Activated T-helper 1 cell treated with anti-CD3 and anti-CD28 coated beads, Interleukin-2, amount 50 U/mL, for 16 hours (primary cell): ENCODE results near the gene CYGB.

Source experiments
- DNase-seq, 2 donors: peaks; one replicate each; pipeline ENCODE4 v3.0.0-alpha.2; 2020; ENCODE audit warnings: low read depth in 1 of 2, low spot score in 1 of 2

The CYGB gene

DNA sequence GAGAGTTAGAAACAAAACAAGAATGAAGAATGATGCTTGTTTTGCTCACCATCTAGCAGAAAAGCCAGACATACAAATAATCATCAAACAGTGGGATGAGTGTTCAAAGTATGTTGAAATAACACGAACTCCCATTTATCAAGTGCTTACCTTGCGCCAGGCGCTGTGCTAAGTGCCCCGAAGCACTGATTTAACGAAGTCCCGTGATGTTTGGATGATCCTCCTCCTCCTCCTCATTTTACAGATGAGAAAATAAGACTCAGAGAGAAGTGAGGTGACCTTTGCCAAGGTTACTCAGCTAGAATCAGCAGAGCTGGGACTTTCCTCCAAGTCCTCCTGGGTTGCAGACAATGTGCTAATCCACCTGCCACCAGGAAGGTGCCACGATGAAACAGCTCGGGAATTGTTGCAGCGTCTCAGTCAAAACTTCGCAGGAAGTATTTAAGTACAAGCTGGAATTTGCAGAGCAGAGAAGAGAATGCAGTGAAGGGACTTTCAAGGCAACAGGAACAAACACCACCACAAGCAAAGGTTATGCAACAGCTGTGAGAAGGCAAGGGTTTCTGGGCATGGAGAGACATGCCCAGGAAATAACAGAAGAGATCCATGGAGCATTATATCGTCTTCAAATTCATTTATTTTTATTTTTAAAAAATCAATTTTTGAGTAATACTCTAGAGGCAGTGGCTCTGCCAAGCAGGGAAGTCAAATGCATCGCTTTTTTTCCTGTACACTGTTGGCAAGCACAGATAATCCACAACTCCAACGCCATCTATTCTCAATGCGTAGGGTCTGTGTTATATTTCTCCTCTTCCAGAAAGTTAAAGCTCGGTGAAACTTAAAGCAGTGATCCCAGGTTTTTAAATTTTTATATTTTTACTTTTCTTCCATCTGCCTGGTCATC is 13.5 kb upstream of the CYGB start:
- no peak for DNase-seq

DNA sequence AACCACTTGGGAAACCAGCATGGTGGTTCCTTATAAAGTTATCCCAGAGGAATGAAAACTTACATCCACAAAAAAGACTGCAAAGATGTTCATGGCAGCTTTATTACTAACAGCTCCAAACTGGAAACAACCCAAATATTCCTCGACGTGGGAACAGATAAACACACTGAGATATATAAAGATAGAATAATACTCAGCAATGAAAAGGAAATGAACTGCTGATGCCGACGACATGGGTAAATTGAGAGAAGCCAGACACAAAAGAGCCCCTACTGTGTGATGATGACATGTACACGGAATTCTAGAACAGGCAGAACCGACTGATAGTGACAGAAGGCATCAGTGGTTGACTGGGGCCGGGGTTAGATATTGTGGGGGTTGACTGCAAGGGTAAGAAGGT is 12.0 kb upstream of the CYGB start:
- no peak for DNase-seq

DNA sequence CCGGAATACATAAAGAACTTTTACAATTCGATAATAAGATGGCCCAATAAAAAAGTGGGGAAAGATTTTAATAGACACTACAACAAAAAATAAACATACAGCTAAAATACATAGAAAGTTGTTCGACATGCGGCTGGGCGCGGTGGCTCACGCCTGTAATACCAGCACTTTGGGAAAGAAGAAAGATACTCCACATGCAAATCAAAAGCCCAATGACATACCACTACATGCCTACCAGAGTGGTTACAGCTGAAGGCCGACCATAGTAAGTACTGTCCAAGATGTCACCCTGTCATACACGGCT is 11.7 kb upstream of the CYGB start:
- no peak for DNase-seq

DNA sequence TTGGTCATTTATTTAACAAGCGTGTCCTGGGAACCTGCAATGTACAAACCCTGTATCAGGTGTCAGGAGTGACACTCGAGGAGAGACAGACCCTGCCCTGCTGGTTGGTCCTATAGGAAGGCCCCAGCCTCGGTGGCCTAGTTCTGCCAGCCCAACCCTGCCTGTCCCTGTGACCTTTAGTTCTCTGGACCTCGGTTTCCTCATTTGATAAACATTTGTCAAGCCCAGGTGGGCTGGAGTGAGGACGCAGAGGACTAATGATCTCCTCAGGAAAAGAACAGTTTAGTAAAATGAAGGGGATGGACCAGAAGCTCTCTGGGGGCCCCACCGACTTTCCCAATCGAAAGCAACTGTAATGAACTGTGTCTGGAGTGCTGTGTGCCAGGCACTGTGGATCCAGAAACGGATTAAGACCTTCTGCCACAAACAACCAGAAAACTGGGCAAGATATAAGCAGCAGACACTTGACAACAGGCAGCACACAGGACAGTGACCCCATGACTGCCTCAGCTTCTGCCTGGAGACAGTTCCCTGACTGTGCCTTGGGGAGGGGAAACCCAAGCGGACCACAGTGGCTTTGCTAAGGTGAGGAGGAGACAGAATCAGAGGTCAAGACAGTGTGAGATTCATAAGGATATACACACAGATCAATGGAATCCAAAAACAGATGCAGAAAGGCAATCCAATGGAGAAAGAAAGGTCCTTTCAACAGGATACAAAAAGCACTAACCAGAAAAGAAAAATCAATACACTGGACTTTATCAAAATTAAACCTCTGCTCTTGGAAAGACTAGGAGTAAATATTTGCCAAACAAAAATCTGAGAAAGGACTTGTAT is 11.1 kb upstream of the CYGB start:
- DNase-seq: no peak

DNA sequence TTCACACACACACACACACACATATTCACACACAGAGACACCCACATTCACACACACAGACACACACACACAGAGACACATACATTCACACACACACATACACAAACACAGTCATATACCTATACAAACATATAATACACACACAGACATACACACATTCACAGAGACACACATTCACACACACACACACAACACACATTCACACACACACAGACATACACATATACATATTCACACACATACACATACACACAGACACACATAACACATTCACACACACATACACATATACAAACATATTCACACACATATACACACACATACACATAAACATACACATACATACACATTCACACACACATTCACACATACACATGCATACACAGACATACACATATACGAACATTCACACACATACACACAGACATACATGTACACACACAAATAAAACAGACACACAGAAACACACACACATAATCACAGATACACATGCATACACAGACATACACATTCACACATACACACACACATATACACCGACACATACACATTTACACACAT is 10.2 kb upstream of the CYGB start:
- DNase-seq: no peak

DNA sequence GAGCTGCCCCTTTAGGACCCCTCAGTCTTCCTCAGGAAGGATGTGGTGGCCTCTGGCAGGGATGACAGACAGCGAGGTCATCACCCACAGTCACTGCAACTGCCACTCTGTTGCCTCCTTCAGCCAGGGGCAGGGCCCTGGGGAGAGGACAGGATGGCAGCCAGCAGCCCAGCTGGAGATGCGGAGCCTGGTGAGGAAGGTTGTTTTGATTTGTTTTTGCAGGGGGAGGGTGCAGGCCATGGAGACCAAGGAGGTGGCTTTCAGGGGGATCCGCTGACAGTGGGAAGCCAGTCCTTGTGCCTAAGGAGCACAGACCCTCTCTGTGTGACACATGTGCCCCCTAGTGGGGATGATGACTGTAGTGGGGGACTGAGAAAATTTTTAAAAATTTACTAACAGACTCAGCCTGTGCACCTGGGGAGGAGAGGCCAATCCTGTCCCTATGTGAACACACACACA is 9.7 kb upstream of the CYGB start:
- DNase-seq: no peak

DNA sequence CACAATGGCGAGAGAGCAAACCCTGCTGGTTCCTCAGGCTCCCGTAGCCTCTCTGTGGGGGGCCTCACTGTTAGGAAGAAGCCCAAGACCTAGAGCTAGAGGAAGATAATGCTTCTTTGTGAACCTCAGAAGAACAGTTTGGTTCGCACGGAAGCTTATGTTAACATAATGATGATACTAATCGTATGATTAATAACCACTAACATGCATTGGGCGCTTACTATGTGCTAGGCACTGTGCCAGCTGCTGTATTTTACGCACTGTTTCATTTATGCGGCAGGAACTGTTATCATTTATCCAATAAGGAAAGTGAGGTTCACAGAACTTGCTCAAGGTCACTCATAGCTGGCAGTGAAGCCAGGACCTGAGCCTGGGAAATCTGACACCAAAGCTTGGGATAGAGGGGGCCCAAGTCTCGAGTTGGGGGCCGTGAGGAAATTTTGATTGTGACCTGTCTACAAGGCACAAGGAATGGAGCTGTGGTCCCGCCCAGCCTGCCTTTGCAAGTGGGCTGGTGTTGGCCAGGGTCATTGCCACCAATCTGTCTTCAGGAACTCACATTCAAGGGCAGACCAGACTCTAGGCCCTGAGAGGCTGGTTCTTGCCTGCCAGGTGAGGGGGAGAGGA is 9.2 kb upstream of the CYGB start:
- DNase-seq: no peak

DNA sequence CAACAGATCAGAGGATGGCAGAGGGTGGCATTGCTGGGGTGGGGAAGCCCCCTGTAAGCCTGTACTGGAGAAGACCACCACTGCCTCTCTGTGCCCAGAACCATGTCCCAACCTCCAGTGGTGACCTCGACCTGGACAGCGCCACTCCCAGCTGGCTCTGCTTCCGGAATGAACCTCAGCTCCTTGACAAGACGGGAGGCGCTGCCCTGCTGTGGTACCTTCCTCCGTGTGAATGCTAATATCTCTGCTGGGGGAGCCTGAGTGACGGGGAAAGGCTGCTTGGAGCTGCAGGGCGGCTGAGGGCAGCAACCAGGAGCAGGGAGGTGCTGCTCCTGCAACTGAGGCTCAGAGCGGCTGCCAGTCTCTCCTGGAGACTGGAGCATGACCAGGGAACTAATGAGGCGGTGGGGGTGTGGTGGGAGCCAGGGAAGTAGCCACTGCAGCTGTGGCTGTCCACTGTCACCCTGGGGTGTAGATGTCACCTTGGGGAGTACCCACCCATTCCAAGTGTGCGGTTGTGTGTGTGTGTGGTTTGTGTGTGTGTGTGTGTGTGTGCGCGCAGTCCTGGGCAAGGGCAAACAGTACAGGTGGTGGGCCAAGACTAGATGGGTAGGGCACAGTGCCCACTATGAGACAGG is 8.5 kb upstream of the CYGB start:
- no peak for DNase-seq

DNA sequence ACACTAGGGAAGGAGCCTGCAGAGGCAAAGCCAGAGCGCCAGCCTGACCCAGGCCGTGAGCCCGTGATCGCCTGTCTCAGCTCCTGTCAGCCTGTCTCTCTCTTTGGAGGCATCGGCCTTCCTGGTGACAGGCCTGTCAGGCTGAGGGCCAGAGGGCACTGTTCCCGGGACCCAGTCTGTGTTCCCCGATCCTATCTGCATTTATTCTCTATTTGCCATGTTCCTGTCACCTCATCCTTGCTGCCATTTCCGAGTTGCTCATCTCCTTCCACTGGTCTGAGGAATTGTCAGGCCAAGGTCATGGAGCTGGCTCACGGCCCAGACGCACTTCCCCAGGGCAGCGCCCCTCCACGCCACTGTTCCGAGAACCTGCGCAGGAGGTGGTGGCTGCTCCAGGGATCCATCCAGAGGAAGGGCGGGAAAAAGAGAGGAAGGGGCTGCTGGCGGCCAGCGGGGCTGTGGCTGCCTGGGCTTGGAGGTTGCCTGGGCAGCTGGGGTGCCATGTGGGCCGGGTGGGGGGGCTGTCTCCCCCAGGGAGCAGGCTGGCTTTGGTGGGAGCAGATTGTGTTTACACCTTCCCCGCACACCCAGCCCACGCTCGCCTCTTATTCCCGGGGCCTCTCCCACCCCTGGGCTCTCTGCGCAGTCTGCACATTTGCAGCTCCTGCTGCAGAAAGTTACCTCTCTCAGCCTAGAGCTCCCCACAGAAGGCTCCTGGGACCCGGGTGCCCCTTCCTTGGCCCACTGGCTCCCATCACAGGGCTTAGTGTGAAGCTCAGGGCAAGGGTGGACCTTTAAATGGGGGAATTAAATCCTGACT is 7.2 kb upstream of the CYGB start:
- DNase-seq: no peak

DNA sequence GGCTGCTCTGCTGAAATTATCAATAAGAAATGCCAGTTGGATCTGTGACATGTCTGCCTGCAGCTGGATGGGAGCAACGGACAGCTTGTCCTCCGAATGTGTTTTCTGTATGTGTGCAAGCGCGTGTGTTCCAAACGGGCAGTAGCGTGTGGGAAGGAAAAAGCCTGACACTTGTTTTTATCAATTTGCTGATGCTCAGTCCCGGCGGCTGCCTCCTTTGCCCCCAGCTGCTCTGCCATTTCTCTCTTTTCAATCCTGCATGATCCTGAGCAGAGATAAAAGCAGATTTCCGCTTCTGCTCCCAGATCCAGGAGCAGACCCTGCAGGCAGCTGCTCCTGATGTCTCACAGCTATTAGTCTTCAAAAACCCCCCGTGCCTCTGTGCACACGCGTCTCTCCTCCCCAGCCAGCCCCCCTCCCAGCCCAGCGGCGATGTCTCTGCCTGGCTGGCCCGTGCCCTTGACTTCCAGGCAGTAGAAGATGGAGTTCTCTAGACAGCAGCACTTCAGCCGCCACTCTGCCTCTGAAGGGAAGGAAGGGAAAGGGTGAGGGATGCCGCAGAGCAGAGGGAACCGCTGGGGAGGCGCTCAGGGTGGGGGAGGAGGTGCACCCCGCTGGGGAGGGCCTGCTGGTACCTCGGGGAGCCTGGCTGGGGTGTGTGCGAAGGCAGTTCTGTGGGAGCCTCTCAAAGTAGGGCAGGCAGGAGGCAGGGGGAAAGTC is 6.5 kb upstream of the CYGB start:
- DNase-seq: no peak

DNA sequence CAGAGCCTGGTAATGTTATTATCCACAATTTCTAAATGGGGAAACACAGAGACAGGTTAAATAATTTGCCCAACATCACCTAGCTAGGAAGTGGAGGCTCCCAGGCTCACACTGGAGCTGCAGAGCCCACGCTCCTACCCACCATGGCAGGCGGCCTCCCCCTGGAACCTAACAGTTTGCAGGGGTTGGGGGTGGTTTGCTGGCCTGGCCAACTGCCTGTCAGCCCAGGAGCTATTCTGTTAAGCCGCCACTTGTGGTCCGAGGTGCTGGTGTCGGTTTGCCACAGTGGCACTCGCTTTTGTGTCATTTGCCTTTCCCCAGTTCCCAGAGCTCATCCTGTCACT is 5.9 kb upstream of the CYGB start:
- DNase-seq: no peak

DNA sequence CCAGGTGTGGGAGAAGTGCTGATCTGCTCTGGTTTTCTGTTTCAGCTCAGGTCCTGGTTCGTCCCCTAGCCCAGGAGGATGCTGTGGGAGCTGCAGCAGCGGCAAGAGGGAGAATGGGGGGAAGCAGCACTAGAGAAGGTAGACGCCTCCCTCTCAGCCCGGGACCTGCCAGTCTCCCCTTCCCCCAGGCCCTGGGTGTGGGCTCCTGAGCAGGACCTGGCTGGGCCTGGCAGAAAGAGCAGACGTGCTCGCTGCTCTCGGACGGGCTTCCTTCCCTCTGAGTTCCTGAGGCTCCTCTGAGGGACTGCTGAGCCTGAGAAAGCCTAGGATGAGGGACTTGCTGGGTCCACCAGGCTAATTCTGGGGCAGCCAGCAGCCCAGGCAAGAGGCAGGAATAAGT is 5.5 kb upstream of the CYGB start:
- DNase-seq: no peak

DNA sequence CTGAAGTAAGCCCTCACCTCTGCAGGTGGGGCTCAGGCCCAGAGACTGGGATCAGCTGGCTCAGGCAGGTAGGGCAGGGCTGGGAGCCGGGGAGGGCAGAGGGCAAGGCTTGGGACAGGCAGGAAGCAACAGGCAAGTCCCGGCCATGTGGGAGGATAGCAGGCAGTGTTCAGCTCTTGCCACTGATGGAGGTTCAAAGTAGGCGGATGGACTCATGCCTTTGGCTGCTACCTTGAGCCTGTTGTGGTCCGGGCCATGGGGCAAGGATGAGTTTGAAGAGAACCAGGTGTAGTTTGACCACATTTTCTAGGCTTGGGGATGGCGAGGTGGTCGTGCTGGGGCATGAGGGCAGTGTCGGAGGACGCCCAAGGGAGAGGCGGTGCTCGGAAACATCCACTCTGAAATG is 5.1 kb upstream of the CYGB start:
- DNase-seq: no peak

DNA sequence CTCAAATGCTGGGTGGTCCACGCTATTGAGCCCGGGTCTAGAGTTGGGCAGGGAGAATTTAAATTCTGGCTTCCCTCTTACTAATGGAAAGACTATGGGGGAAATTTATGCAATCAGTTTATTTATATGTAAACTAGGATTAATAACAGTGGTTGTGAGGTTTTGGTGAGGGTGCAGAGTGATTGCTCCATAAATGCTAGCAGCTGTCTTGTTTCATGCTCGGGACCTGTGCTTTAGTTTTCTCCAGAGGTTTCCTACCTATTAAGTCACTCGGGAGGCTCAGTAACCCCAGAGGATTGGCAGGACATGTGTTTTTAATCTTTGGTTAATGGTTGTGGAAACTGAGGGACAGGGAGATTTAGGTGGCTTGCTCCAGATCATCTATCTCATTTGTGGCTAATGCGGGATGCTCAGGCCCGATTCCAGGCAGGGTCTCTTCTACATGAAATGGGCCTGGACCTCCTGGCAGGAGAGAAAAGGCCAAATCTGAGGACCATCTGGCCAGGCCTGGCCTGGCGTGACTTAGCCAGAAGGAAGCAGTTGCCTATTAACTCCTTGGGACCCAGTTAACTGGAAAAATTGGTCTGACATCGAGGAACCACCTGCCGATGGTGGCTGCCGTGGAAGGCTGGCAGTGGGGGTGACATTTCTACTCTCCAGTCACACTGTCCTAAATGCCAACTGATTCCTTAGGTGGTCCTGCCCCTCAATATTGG is 4.4 kb upstream of the CYGB start:
- DNase-seq: no peak

DNA sequence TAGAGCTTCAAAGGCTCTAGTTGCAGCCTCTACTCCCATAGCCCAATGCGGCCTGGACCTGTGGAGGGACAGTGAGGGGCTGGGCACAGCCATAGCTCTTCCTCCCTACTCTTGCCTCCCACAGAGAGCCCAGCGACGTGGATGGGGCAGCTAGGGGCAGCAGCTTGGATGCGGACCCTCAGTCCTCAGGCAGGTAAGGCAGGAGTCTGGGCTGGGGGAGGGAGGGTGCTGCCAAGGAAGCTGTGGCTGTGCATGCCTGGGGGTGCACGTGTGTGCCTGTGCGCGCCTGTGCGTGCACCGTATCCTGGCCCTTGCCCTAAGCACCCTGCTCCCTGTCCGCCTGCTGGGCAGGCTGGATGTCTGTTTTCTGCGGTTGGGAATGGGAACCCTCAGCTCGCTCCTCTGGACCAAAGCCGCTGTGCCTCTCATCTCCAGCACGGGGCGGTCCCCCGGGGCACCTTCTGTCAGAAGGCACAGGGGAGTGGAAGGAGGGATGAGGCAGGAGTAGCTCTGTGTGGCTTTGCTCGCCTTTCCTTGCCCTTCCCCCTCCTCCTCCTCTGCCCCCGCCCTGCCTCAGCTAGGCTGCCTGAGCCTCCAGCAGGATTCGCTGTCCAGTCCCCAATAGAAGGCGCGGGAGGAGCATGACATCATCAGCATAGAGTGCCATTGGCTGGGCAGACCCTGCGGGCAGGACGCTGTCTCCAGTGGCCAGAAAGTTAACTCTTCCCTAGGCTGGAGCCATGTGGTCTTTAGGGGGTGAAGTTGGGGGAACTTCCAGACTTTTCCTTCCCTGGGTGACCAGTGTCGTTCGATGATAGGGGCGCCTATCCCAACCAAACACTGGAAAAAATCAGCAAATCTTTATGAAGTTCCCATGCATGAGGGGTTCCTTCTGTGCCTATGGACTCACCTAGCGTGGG is 3.1 kb upstream of the CYGB start:
- DNase-seq: no peak

DNA sequence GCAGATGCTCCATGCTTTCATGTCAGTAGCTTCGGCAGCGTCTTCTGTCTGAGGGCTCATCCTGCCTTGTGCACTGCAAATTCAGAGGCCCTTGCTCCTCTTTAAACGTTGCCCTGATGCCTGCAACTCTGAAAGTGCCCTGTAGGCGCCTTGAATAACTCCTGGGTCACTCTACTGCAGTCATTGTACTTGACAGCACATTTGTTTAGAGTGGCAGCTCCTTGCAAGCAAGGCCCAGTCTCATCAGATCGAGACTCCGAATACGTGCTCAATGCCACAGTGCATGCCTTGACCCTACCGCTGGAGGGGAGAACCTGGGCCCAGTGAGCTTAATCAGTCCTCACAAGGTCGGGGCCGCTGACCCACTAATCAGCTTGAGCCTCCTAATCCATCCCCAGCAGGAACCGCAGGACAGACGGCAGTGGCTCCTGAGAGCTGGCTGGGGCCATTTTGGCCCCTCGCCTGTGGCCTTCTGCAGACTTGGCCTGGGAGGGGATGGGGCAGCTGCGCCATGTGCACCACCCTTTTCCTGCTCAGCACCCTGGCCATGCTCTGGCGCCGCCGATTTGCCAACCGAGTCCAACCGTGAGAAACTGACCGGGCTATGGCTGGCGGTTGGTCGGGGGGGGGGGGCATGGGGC is 2.2 kb upstream of the CYGB start, which contains the start of gene PRCD:
PRCD (plus strand) TSS at position 414 of the 641 bp plus-strand sequence; CDS start at position 512, 98 bp downstream.
- no peak for DNase-seq

DNA sequence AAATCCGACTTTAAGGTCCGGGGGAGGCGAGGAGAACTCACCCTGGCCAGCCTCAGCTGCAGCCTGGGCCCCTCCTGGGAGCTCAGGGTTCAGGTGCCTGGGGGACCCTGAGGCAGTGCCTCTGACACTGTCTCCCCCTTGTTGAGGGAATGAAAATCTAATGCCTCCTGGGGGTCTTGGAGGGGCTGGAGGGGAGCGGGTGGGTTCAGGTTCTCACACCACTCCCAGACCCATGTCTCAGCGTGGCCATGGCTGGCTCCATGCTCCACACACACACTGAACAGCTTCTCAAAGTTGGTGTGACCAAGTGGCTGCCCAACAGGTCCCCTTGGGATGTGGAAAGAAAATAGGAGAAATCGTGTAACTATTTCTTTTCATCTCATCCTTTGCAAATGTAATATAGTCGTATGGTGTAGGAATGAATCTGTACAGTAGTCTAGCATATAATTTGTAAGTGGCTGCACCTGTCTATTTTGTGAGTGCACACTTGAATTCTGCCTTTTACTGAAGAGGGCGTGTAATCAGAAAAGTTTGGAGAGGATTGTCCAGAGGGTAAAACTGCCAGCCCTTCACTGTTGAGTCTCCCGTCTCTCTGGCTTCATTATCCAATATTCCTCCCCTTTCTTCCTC is 1.5 kb upstream of the CYGB start:
- DNase-seq: no peak
